ENCODE data around the gene TPK1.
"Not testable (repeated sequence)": the region's sequence is repeated elsewhere in the genome, so short reads cannot be mapped to it uniquely, and the experiment has no call there.

The TPK1 gene

DNA sequence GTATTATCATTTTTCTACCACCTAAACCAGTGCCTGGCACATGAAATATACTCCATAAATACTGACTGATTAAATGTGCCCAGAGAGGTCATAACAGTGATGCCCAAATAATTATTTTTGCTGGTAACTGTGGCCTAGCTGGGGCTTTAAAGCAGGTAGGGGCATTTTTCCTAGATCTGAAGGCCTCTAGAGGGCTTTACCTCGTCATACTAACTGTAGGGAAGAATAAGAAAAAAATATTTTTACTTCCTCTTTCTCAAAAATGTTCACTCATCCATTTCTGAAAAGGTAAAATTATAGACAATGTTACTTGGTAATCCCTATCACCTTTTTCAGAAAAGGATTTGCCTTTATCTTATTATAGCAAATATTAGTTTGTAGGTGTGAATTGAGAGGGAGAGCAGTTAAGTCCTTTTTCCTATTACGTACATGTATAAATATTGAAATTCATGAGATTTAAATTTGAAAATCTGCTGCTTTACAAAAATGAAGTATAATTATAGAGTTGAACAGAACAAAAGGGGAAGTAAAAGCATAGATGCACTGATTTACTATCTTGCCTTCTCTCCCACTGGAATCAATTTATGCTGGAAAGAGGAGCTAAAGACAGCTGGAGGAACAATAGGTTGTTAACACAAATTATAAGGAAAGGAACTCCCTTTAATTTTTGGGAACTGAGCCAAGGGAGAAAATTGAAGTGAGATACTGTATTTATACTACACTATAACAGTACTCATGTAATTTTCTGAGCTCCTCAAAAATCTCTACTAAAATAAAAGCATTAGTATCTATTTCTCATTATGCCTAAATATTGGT, 360.8 kb downstream of the TPK1 start:
- DNase-seq (ENCODE audit: low read depth in 2 of 2), result no peak

DNA sequence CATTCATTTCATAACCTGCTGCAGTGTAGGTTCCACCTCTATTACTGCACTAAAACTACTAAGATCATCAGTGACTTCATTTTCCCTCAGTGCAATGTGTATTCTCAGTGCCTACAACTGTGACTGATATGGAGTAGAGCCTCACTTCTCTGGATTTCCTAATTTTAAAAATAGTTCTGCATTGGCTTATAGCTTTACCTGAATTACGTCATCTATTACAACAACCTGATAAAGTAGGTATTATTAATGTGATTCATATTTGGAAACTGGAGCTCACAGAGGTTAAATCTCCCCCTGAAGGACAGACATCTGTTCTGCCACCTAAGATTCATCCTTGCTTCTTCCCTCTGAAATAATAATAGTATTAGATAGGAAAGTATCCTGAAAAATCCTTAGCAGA, 361.5 kb downstream of the TPK1 start:
- DNase-seq (ENCODE audit: low read depth in 2 of 2), result no peak

DNA sequence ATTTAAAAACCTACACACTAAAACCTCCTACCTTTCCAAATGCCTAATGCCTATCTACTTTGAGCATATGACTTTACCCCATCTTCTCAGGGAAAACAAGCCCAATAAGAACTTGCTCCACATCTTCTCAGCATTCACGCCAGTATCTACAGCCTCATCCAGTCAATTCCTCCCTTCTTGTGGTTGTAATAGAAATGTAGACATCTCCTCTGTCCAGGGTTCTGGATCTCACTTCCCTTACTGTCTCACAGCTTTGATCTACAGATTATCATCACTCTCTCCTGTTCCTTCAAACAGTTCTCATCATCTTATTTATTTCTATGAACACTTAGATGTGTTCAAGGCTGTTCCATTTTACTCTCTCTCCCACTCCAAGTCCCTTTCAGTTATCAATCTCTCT, 361.9 kb downstream of the TPK1 start:
- no peak for DNase-seq (ENCODE audit: low read depth in 2 of 2)

DNA sequence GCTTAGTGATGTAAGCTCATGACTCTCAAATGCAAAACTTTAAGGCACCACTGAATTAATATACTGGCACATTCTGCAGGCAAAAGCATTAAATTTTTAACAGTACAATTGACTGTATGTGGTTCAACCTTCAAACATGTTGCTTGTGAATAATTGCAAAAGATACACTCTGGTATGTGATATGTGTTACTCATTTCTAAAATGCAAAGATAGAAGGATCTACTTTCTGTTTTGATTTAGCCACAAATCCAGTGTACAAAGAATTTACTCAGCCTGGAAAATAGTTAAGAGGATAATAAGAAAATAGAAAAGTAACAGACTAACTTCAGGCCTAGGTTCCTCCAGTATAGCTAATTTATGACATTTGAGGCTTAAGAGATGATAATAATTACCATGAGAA, 365.8 kb downstream of the TPK1 start:
- no peak for DNase-seq (ENCODE audit: low read depth in 2 of 2)

DNA sequence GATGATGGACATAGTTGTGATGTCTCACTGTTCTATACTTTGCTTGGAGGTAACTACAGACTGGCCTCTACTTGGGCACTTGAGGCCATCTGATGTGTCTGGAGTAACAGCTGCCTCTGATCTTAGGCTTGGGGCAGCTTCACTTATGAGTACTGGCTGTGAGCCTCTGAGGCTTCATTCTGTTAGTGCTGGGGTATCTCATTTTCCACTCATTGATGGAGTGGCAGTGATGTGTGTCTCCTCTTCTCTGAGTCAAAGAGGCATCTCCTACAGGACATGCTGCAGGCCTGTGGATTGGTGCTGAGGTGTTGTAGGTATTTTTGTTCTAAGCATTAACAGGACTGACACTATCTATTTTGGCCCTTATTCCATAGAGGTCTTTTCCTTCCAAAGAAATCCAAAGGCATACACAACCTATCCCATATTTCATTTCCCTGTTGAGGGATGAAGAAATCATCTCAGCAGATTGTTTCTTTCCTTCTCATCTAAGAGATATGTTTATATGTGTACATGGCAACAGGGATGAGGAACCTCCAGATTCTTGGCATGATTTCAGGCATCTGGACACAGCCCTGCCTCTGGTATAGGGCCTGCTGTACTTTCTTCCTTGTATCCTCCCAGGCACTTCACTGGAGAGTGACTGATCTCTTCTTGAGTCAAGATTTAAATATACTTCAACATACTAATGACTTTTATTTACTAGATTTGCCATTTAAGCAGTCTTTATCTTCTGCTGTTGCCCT, 366.7 kb downstream of the TPK1 start:
- DNase-seq (ENCODE audit: low read depth in 2 of 2), result no peak

DNA sequence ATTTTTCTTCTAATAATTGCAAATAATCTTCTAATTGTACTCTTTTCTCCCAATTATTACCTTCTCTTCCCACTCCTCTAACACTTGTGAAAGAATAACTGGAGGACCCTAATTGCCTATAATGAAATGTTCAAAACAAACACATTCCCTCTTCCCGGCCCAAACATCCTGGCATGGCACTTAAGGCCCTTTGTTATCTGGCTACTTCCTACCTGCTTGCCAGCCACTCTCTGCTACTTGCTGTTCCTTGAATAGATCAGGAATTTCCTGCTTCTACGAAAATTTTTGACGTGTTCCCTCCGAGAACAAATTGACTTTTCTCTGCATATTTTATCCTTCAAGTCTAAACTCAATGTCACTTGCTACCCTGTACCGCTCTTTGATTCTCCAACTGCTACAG, 376.2 kb downstream of the TPK1 start:
- no peak for DNase-seq (ENCODE audit: low read depth in 2 of 2)

DNA sequence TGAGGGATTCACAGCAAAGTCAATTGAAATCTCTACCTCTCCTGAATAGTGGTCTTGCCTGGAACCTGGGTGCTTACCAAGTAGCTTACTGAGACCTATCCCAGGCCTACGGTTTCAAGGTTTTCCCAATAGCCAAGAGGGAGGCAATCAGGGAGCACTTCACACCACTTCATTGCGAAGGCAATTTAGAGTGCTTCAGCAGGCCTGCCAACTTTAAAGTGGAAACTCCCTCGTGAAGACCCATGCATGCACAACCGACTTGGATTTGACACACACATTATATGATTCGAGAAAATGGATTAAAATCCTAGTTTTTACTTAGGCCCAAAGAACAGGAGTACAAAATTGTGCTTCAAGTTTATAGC, 380.8 kb downstream of the TPK1 start:
- no peak for DNase-seq (ENCODE audit: low read depth in 2 of 2)

DNA sequence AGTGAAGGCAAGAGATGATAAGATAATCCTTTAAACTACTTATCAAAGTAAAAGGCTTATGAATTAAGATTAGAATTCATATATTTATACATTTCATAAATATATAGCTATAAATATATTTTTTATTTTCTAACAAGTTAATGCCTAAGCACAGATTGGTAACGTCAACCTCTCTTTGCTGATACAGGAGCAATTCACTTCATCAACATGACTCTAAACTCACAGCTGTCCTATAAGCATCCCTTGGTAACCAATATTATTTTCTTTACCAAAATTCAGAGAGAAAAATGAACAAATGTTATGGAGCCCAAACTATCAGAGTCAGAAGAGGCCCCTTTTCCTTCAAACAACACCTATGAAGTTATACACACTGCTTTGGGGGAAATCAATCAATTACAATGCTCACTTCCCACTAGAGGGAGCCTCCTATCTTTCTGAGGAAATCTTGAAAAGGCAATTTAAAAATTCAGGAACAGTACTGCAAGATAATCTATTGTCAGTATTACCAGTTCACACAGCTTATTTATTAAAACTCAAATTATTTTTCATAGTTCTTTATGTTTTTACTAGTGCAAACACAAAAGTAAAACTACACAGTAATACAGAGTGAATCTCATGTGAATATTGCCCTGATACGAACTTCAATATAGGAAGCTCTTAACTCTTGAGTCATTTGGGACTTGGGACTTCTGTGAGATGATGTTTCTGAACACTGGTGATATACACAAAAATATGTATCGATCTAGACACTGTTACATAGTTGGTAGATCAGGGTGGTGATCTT, 381.4 kb downstream of the TPK1 start:
- no peak for DNase-seq (ENCODE audit: low read depth in 2 of 2)

DNA sequence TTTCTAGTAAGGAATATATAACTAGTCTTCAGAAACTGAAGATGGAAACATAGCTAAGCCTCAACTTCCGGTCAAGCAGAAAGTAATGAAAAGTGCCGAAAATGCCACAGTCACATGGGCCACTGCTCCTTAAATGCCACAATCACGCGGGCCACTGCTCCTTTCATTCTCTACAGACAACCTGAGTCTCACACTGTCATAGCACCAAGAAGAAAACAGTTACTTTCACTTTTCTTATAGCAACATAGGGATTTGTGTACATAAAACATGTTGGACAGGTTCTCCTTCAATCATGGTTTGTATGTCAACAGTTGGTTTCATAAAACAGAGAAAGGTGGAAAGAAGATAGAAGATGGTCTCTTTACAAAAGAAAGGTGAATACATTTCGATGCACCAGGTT, 383.8 kb downstream of the TPK1 start:
- no peak for DNase-seq (ENCODE audit: low read depth in 2 of 2)

DNA sequence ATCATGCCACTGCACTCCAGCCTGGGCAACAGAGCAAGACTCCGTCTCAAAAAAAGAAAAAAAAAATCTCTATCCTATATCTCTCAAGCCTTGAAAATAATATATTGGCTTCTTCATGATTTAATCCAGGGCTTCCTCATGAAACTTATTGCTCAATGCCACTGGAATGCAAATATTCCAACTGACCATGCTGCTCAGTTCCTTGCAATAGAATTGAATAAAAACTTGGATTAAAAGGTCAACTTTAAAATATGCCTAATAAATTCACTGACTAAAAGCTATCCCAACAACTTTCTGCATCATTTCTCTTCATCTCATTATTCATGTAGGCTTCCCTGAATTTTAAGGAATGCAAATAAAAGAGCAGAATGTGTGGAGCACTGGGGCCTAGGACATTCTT, 390.3 kb downstream of the TPK1 start:
- no peak for DNase-seq (ENCODE audit: low read depth in 2 of 2)

DNA sequence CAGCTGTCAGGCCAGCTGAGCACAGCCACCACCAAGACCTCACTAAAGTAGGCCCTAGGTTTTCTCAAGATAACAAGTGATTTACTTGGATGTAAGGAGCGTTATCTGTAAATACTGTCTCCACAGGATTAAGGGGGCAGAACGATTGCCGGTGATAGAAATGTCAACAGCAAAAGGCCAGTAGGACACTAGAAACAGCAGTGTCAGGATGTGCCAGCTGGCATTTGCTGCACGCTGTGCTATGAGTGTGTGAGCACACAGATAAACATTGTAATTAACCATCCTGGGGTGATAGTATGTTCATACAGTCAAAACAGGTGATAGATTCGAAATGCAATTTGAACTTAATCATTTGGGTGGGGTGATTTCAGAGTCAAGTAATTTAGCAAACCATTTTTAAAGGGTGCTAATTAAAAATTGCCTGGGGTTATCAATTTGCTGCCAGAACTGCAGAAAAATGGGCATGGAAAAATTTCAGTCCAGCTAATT, 396.1 kb downstream of the TPK1 start:
- DNase-seq (ENCODE audit: low read depth in 2 of 2), result no peak

DNA sequence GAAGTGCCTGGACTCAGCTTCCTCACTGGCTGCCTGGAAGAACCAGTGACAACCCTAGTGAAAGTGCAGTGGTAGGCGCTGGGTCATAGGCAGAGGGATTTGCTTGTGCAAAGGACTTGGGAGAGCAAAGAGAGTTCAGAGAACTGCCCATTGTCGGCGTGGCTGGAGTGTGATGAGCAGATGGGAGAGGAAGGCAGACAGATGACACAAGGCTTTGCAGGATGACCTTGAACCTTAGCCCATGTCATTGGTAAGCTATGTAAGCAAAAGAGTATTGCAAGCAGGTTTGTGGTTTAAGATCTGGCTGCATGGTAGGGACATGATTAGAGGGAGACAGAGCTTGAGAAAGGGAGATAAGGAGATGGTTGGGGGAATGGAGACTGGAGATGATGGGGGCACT, 397.1 kb downstream of the TPK1 start:
- no peak for DNase-seq (ENCODE audit: low read depth in 2 of 2)

DNA sequence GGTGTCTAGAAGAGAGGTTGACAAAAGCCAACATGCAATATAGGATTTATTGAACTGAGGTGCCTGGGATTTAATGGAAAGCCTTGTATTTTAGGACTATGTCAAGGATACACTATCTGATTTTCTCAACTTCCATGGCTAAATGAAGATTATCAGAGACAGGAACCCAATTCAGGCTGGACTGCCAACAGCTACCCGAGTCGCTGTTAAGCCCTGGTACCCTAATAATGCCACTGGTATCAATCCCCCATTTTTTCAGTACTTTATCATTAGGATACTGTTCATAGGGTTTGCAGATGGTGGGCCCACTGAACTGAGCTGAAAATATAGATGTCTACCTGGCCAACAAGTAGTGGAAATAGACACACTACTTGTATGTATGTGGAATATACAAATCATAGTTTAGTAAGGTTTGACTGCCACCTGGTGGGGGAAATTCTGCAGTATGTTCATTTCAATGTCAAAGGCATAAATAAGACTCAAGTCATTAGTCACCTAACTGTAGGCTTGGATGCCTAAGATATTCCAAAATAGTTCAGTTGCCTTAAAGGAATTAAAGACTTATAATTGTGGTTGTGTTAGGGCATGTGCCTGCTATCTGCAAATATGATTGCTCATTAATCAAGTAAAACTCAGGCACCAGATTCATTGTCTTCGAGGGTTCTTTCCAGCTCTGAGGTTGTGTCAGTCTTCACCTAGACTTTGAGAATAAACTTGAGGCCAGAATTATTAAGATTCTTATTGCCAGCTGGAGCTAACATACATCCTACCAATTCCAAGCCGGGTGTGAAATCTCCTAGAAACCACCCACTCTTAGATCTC, 398.3 kb downstream of the TPK1 start:
- no peak for DNase-seq (ENCODE audit: low read depth in 2 of 2)

DNA sequence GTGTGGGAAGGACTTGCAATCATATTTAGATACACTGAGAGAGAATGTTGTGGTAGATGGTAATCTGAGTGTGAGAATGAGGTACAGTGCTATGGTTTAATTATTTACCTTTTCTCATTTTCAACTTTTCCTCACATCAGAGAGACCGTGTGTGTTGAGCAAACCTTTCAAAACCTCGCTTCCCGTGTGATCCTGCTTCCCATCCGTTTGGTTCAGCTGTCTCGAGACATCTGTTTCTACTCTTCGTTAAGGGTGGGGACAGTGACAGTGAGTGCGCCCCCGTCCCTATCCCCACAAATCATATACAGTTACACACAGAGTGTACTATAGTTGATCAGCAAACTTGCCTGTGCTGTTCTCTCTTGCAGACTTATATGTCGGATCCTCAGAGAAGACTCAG, 399.4 kb downstream of the TPK1 start:
- no peak for DNase-seq (ENCODE audit: low read depth in 2 of 2)

DNA sequence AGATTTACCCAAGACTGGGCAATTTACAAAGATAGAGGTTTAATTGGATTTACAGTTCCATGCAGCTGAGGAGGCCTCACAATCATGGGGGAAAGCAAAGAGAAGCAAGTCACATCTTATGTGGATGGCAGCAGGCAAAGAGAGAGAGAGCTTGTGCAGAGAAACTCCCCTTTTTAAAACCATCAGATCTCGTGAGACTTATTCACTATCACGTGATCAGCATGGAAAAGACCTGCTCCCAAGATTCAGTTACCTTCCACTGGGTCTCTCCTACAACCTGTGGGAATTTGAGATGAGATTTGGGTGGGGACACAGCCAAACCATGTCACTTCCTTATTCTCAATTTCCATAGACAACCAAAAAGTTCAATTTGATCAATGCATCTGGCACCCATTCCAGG, 407.4 kb downstream of the TPK1 start:
- no peak for DNase-seq (ENCODE audit: low read depth in 2 of 2)

DNA sequence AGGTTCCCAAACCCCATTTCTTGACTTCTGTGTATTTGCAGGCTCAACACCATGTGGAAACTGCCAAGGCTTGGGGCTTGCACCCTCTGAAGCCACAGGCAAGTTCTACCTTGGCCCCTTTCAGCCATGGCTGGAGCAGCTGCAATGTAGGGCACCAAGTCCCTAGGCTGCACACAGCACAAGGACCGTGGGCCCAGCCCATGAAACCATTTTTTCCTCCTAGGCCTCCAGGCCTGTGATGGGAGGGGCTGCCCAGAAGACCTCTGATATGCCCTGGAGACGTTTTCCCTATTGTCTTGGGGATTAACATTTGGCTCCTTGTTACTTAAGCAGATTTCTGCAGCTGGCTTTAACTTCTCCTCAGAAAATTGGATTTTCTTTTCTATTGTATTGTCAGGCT, 408.3 kb downstream of the TPK1 start:
- DNase-seq (ENCODE audit: low read depth in 2 of 2), result not testable (repeated sequence)

DNA sequence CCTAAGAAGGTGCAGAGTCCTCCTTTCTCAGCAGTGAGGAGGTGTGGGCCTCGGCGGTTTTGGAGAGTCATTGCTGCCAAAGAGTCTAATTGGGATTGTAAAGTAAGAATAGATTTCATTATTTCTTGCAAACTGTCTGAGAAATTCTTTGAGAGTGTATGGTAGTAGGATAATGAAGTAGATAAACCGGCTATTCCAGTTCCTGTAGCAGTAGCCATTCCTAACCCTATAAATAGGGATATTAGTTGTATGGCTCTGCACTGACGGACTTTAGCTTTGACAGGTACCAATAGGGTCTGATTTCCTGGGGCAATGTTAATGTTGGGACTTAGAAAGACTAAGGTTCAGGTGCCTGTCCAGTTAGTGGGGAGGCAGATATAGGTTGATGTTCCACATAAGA, 416.9 kb downstream of the TPK1 start:
- not testable (repeated sequence) for DNase-seq (ENCODE audit: low read depth in 2 of 2)

DNA sequence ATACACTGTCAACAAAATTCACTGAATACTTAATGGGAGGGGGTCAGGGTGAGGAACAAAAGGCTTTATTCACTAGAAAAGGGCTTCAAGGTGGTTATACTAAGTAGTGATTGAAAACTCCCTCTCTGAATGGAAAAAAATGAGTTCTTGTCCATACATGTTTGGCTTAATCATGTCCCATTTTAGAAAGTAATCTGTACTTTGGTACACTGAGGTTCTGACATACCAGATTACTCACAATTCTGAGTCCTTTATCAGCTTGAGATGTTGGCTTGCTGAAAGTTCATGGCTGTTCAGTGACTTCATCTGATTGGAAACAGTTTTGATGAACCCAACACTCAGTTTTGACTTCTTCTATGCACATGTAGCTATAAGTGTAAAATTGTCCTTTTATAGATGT, 419.5 kb downstream of the TPK1 start:
- no peak for DNase-seq (ENCODE audit: low read depth in 2 of 2)

DNA sequence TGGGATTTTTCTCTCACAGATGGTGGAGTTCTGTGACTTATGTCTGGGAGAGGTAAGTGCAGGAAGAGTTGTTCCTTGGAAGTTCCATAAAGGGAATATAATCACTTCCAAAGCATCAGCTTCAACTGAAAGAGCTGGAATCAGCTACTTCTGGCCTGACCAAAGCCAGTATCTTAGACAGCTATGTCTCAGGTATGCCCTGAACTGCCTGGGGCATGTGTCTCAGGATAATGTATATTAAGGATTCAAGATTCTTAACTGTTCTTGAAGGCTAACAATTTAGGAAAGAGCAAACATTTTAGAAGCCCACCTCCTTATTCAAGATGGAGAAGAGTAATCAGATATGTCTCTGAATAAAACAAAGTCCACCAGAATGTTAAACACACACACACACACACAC, 420.0 kb downstream of the TPK1 start:
- no peak for DNase-seq (ENCODE audit: low read depth in 2 of 2)

DNA sequence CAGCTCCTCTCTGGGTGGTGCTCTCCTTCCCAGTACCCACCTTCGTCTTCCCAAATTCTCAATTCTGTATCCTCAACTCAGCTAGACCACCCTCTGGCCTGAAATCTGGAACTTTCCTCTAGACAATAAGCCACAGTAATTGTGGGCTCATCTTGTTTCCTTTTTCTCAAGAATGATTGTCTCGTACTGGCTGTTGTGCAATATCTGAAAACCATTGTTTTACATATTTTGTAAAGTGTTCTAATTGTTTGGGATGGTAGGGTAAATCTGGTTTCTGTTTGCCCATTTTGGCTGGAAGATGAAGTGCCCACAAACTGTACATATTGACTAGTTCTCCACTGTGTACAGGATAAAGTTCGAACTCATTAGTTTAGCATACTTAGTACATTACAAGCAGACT, 421.0 kb downstream of the TPK1 start:
- DNase-seq (ENCODE audit: low read depth in 2 of 2), result no peak

DNA sequence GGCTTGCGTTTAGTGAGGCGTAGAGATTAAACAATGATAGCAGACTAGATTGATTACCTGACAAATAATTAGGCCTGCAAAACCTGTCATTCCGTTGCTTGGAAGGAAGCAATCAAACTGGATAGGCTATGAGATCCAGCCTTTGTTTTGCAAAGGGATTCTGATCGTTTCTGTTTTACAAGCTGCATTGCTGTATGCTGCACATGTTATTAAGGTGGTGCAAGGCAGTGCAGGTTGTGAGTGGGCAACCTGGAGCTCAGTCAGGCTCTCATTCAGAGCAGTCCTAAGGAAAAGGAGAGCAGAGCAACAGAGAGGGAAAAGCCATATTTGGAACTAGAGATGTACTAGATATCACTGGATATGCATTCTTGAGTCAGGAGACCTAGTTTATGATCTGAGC, 425.4 kb downstream of the TPK1 start:
- DNase-seq (ENCODE audit: low read depth in 2 of 2), result no peak

DNA sequence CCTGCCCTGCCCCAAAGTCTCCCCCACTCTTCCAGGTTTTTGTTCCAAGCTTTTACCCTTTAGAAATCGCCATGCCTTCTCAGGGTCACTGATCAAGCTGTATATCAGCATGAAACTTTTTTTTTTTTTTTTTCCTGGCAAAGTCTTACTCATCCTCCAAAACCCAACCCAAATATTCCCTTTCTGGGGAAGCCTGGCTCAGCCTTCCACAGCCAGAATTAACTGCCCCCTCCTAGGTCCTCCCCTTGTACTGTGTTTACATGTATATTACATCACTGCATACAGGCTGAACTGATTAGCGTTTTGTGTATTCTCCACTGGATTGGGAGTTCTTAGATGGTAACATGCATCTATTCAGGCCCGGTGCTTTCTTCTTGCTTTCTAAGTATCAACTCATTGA, 427.7 kb downstream of the TPK1 start:
- no peak for DNase-seq (ENCODE audit: low read depth in 2 of 2)

Data from activated CD8-positive, alpha-beta memory T cell treated with anti-CD3 and anti-CD28 coated beads for 4 hours (primary cell).